Breast epithelium (tissue), 4 donors: Measurements from ENCODE around the gene ABCA8. TPM values are rescaled to one million over a fixed set of nuclear protein-coding genes. Genes with fewer than 3 reads are reported as not detected.
"Not testable (repeated sequence)": the region's sequence is repeated elsewhere in the genome, so short reads cannot be mapped to it uniquely, and the experiment has no call there.

ENCODE experiments used
- DNase-seq, 2 donors: peaks; one replicate each; pipeline ENCODE4 v3.0.0-alpha.2; 2019; ENCODE audit warnings: low spot score in 2 of 2
- H3K27ac ChIP-seq, 2 donors: fragments of 200-600 bp; sonication (generic) in 1 of 2; one replicate each; pipeline ENCODE4 v1.5.1; 2016 to 2019; ENCODE audit warnings: mild to moderate bottlenecking in 1 of 2
- H3K27me3 ChIP-seq, 2 donors: fragments of 200-600 bp; sonication (generic) in 1 of 2; one replicate each; pipeline versions ENCODE4 v1.5.1 to v1.6.0; 2017 to 2019; ENCODE audit warnings: control low read depth in 1 of 2, mild to moderate bottlenecking in 1 of 2
- H3K36me3 ChIP-seq: fragments of 200-600 bp; one replicate; pipeline ENCODE4 v1.5.1; 2019
- H3K4me1 ChIP-seq, 2 donors: fragments of 200-600 bp; sonication (generic); one replicate each; pipeline ENCODE4 v1.5.1; 2016 to 2019; ENCODE audit warnings: control low read depth in 1 of 2
- H3K4me3 ChIP-seq, 3 donors: fragments of 200-600 bp; sonication (generic); 1 replicate in 2 of 3; 2 replicates in 1 of 3; pipeline ENCODE4 v1.5.1; 2016 to 2019; ENCODE audit warnings: mild to moderate bottlenecking in 3 of 3, moderate library complexity in 2 of 3
- H3K9me3 ChIP-seq, 2 donors: fragments of 200-600 bp; sonication (generic) in 1 of 2; one replicate each; pipeline ENCODE4 v1.5.1; 2016 to 2019; ENCODE audit warnings: control low read depth in 1 of 2
- POLR2A ChIP-seq: fragments of 450-650 bp; IDR thresholded peaks from one replicate; pipeline ENCODE4 v1.6.1; 2016; ENCODE audit warnings: antibody characterized with exemption, mild to moderate bottlenecking, moderate library complexity
- POLR2AphosphoS5 ChIP-seq, 3 donors: sonication (generic); formaldehyde crosslinking; IDR thresholded peaks; one replicate each; pipeline ENCODE4 v1.6.1; 2017; ENCODE audit warnings: antibody characterized with exemption in 3 of 3
- intact Hi-C: fragments of 100-400 bp; cut with DNase I; formaldehyde crosslinking; loops from one replicate; pipeline ENCODE4 v1.15.1; 2023; ENCODE audit warnings: low total_unique reads
- total RNA-seq, 3 donors: library from RNA; depleted of rRNA; stranded (reverse); fragments of >200 nt; gene quantifications; one replicate each; pipeline ENCODE4 v1.1.0, GENCODE V29; 2016
- TF ChIP-seq, protein P1 (sequence below), 3 donors: fragments of 450-650 bp; IDR thresholded peaks; one replicate each; pipeline ENCODE4 v1.5.1; 2016 to 2017; ENCODE audit warnings: antibody characterized with exemption in 3 of 3, mild to moderate bottlenecking in 3 of 3, moderate library complexity in 3 of 3

Gene ABCA8
- total RNA-seq, 3 donors from 2014 or later = 38.6 to 47.5 (median 46.2) TPM

DNA sequence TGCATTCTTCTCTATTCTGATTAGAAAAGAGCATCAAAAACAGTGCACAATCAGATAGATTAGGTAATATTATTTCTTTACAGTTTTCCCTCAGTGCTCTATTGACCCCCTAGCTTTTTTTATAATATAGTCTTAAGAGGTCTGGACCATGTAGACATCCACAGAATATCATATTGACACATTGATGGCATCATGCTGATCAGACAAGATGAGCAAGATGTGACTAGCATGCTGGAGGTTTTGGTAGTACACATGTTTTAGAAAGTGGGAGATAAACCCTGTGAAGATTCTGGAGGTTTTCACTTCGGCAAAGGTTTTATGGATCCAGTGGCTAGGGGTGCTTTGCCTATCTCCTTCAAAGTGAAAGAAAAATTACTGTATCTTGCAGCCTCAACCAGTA, 2.8 kb upstream of the ABCA8 start:
- Histone ChIP-seq H3K36me3 (no peaks in the 10 kb centered on the region), H3K4me1 (no peaks in the 10 kb centered on the region), H3K27ac (no peak overlapping the region), H3K4me3 (no peak overlapping the region), H3K9me3 (no peaks in the 10 kb centered on the region), H3K27me3 (no peaks in the 10 kb centered on the region)
- intact Hi-C loops = no loop called here
- TF ChIP-seq, protein P1, sequence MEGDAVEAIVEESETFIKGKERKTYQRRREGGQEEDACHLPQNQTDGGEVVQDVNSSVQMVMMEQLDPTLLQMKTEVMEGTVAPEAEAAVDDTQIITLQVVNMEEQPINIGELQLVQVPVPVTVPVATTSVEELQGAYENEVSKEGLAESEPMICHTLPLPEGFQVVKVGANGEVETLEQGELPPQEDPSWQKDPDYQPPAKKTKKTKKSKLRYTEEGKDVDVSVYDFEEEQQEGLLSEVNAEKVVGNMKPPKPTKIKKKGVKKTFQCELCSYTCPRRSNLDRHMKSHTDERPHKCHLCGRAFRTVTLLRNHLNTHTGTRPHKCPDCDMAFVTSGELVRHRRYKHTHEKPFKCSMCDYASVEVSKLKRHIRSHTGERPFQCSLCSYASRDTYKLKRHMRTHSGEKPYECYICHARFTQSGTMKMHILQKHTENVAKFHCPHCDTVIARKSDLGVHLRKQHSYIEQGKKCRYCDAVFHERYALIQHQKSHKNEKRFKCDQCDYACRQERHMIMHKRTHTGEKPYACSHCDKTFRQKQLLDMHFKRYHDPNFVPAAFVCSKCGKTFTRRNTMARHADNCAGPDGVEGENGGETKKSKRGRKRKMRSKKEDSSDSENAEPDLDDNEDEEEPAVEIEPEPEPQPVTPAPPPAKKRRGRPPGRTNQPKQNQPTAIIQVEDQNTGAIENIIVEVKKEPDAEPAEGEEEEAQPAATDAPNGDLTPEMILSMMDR (IDR thresholded peaks at IDR 0.05) = no peak
- no peak for TF ChIP-seq POLR2AphosphoS5 (IDR thresholded peaks at IDR 0.05)
- TF ChIP-seq POLR2A = no peak
- DNase-seq = no peak

DNA sequence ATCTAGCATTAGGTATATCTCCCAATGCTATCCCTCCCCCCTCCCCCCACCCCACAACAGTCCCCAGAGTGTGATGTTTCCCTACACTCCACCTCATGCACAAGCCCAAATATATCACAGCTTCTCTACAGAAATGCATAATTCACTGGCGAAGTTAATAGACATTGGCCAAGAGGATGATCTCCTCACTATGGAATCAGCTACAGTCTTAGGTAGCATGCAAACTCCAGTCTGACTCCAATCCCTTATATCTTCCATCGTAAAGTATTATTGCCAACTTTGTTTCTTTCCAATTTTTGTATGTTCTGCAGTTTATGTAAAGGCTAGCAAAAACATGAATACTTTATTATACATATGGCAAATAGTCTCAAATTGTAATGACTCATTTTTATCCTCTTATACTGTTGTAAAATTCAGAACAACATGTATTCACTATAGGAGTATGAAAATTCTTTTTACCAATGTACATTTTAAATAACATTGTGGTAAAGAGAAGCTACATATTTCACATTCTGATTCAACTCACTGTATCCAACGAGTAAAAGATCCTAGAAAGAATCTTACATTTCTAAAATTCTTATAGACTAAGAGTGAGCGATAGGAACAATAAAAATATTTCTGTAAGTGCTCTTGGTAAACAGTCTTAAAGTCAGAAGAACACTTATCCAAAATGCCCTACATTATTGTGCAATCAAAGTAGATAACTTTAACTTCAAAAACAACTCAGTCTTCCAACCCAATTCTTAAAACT, 871 bp downstream of the ABCA8 start:
- DNase-seq = no peak
- Histone ChIP-seq H3K27me3 (no peaks in the 10 kb centered on the region), H3K4me3 (peak overlapping the region; percentile 21 to 57 (median 32)), H3K36me3 (no peaks in the 10 kb centered on the region), H3K27ac (peak overlapping the region in 1 of 2 donors; percentile 32), H3K4me1 (no peaks in the 10 kb centered on the region), H3K9me3 (no peaks in the 10 kb centered on the region)
- intact Hi-C loops = no loop called here
- TF ChIP-seq, protein P1 (IDR thresholded peaks at IDR 0.05) = no peak

DNA sequence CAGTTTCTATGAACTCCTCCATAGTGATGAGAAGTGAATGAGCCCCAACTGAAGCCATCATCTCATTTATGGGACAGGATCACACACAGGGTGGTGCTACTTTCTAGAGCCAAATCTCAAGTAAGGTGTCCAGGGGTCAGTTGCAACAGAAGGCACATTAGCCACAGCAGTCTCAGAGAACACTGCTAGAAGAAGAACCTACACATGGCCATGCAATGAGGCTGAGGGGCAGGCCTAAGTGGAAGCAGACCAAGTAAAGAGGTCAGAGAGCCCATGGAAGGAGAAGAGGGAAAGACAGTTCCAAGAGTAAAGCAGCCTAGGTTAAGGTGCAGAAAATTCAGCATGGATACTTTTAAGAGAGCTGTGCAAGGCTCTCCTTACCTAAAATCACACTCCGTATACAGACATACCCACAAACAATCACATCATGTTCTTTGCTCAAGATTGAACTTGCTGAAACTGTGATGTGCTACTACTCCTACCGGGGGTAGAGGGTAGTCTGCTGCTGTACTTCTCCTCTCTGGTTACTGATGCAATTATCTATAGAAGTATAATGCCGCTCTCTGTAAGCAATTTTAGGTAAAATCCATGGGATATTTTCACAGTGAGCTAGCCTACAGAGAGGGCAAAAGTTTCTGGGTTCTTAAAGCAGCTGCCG, 1.7 kb downstream of the ABCA8 start:
- no peak overlapping the region for H3K27ac ChIP-seq
- H3K27me3 ChIP-seq = no peaks in the 10 kb centered on the region
- intact Hi-C loops = no loop called here
- no peaks in the 10 kb centered on the region for H3K9me3 ChIP-seq
- DNase-seq = no peak
- H3K36me3 ChIP-seq = no peaks in the 10 kb centered on the region
- TF ChIP-seq, protein P1 (IDR thresholded peaks at IDR 0.05) = no peak
- TF ChIP-seq POLR2AphosphoS5 (IDR thresholded peaks at IDR 0.05) (no peak), POLR2A (no peak)
- no peaks in the 10 kb centered on the region for H3K4me1 ChIP-seq
- H3K4me3 ChIP-seq = peak overlapping the region; percentile 21 to 57 (median 32)

DNA sequence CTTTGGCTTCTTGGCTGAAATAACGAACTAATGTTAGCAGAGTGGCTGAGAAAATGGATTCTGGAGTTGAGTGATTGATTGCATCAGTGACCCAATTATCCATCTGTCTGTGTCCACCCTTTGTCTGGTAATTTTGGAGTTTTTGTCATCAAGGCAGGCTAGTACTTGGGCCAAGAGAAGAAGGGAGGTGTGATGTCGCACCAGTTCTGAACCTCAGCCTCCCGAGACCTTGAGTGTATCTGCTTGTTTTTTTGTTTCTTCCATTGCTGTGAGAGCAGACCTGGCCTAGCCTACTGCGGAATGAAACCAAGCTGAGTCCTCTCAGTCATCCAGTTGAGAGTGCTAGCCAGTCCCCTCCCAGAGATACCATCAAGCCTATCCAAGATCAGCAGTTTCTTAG, 4.5 kb downstream of the ABCA8 start:
- no peaks in the 10 kb centered on the region for H3K36me3 ChIP-seq
- intact Hi-C loops = no loop called here
- no peak overlapping the region for H3K4me3 ChIP-seq
- no peak for DNase-seq
- no peaks in the 10 kb centered on the region for H3K9me3 ChIP-seq
- no peak overlapping the region for H3K27ac ChIP-seq
- H3K4me1 ChIP-seq = no peaks in the 10 kb centered on the region
- no peaks in the 10 kb centered on the region for H3K27me3 ChIP-seq
- TF ChIP-seq, protein P1 (IDR thresholded peaks at IDR 0.05) = no peak
- TF ChIP-seq POLR2A = no peak
- no peak for TF ChIP-seq POLR2AphosphoS5 (IDR thresholded peaks at IDR 0.05)

DNA sequence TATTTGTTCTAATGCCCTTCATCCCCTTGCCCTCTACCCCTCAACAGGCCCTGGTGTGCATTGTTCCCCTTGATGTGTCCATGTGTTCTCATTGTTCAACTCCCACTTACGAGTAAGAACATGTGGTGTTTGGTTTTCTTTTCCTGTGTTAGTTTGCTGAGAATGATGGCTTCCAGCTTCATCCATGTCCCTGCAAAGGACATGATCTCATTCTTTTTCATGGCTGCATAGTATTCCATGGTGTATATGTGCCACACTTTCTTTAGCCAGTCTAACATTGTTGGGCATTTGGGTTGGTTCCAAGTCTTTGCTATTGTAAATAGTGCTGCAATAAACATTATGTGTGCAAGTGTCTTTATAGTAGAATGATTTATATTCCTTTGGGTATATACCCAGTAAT, 7.3 kb downstream of the ABCA8 start:
- H3K36me3 ChIP-seq, DNase-seq, H3K4me1 ChIP-seq, H3K4me3 ChIP-seq, H3K27ac ChIP-seq, intact Hi-C loops, H3K9me3 ChIP-seq, H3K27me3 ChIP-seq: not testable (repeated sequence)
